ENCODE data around the gene EPS15. TPM values are rescaled to one million over a fixed set of nuclear protein-coding genes. Genes with fewer than 3 reads are reported as not detected.

EPS15 gene
- total and polyA plus RNA-seq, 4 donors = 8.8 to 52.1 (median 19.1) TPM

GRCh38 chr1:51420867-51421627 is 98.0 kb downstream of the EPS15 start:
- DNase-seq (ENCODE audit: low spot score) = no peak
- H3K4me1 ChIP-seq (ENCODE audit: control insufficient read depth in 4 of 4, insufficient read depth in 4 of 4, low read length in 3 of 4) = peaks cover 0 to 2% (median 0%) of the 10 kb centered on the region in 4 donors
- H3K4me3 ChIP-seq (ENCODE audit: low read depth in 1 of 3, low read length in 3 of 3) = no peak overlapping the region
- 81% methylated on average over 2 of the region's 2 CpGs for WGBS
- H3K9ac ChIP-seq (ENCODE audit: low read depth in 1 of 2, low read length in 2 of 2) = no peak overlapping the region
- peaks cover 0 to 3% (median 2%) of the 10 kb centered on the region in 4 donors for H3K36me3 ChIP-seq (ENCODE audit: control insufficient read depth in 4 of 4, insufficient read depth in 3 of 4, low read depth in 1 of 4, low read length in 3 of 4)
- TF ChIP-seq FOXA2 (IDR thresholded peaks at IDR 0.05) (no peak), FOXA1 (IDR thresholded peaks at IDR 0.05) (no peak), RXRA (IDR thresholded peaks at IDR 0.05) (no peak), HNF4A (conservative IDR thresholded peaks at IDR 0.05) (no peak), YY1 (IDR thresholded peaks at IDR 0.05) (no peak), TAF1 (conservative IDR thresholded peaks at IDR 0.05) (no peak), EGR1 (IDR thresholded peaks at IDR 0.05; ENCODE audit: low read depth in 2 of 2) (no peak), NR2F2 (IDR thresholded peaks at IDR 0.05) (no peak), ZBTB33 (IDR thresholded peaks at IDR 0.05) (no peak), GABPA (IDR thresholded peaks at IDR 0.05 in 1 of 2, conservative IDR thresholded peaks at IDR 0.05 in 1 of 2) (no peak), RAD21 (IDR thresholded peaks at IDR 0.05) (no peak)
- TF ChIP-seq, protein P1, sequence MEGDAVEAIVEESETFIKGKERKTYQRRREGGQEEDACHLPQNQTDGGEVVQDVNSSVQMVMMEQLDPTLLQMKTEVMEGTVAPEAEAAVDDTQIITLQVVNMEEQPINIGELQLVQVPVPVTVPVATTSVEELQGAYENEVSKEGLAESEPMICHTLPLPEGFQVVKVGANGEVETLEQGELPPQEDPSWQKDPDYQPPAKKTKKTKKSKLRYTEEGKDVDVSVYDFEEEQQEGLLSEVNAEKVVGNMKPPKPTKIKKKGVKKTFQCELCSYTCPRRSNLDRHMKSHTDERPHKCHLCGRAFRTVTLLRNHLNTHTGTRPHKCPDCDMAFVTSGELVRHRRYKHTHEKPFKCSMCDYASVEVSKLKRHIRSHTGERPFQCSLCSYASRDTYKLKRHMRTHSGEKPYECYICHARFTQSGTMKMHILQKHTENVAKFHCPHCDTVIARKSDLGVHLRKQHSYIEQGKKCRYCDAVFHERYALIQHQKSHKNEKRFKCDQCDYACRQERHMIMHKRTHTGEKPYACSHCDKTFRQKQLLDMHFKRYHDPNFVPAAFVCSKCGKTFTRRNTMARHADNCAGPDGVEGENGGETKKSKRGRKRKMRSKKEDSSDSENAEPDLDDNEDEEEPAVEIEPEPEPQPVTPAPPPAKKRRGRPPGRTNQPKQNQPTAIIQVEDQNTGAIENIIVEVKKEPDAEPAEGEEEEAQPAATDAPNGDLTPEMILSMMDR (IDR thresholded peaks at IDR 0.05; ENCODE audit: low read depth, low read length, missing input control) = no peak
- TF ChIP-seq, protein P2, sequence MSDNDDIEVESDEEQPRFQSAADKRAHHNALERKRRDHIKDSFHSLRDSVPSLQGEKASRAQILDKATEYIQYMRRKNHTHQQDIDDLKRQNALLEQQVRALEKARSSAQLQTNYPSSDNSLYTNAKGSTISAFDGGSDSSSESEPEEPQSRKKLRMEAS (IDR thresholded peaks at IDR 0.05) = no peak
- TF ChIP-seq, protein P3, sequence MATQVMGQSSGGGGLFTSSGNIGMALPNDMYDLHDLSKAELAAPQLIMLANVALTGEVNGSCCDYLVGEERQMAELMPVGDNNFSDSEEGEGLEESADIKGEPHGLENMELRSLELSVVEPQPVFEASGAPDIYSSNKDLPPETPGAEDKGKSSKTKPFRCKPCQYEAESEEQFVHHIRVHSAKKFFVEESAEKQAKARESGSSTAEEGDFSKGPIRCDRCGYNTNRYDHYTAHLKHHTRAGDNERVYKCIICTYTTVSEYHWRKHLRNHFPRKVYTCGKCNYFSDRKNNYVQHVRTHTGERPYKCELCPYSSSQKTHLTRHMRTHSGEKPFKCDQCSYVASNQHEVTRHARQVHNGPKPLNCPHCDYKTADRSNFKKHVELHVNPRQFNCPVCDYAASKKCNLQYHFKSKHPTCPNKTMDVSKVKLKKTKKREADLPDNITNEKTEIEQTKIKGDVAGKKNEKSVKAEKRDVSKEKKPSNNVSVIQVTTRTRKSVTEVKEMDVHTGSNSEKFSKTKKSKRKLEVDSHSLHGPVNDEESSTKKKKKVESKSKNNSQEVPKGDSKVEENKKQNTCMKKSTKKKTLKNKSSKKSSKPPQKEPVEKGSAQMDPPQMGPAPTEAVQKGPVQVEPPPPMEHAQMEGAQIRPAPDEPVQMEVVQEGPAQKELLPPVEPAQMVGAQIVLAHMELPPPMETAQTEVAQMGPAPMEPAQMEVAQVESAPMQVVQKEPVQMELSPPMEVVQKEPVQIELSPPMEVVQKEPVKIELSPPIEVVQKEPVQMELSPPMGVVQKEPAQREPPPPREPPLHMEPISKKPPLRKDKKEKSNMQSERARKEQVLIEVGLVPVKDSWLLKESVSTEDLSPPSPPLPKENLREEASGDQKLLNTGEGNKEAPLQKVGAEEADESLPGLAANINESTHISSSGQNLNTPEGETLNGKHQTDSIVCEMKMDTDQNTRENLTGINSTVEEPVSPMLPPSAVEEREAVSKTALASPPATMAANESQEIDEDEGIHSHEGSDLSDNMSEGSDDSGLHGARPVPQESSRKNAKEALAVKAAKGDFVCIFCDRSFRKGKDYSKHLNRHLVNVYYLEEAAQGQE (IDR thresholded peaks at IDR 0.05) = no peak
- H3K27me3 ChIP-seq (ENCODE audit: control insufficient read depth in 4 of 4, insufficient read depth in 4 of 4, low read length in 3 of 4) = no peaks in the 10 kb centered on the region
- H3K9me3 ChIP-seq (ENCODE audit: control insufficient read depth in 4 of 4, low read length in 3 of 4) = no peaks in the 10 kb centered on the region
- H3K27ac ChIP-seq (ENCODE audit: low read depth in 1 of 2, low read length in 2 of 2) = no peak overlapping the region

Measured in liver (tissue), 9 donors.